Dermis lymphatic vessel endothelial cell (primary cell): ENCODE measurements around the gene MANEAL. TPM values are rescaled to one million over a fixed set of nuclear protein-coding genes. Genes with fewer than 3 reads are reported as not detected.

Experiments used
- total RNA-seq: library from RNA; depleted of rRNA; stranded (reverse); fragments of >200 nt; gene quantifications from 2 replicates; pipeline ENCODE4 v1.2.1, GENCODE V29; 2014

MANEAL gene, protein sequence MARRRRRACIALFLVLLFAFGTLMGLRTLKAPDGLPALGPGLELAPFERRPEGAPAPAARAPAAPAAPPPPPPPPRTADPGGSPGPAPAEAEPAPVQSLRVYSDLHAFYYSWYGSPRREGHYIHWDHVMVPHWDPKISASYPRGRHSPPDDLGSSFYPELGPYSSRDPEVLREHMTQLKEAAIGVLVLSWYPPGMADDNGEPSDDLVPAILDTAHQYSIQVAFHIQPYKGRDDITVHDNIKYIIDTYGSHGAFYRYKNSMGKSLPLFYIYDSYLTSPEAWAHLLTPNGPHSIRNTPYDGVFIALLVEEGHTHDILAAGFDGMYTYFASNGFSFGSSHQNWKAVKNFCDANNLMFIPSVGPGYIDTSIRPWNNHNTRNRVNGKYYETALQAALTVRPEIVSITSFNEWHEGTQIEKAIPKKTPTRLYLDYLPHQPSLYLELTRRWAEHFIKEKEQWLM
- total RNA-seq, result 0.54 and 0.69 TPM in 2 replicates

DNA sequence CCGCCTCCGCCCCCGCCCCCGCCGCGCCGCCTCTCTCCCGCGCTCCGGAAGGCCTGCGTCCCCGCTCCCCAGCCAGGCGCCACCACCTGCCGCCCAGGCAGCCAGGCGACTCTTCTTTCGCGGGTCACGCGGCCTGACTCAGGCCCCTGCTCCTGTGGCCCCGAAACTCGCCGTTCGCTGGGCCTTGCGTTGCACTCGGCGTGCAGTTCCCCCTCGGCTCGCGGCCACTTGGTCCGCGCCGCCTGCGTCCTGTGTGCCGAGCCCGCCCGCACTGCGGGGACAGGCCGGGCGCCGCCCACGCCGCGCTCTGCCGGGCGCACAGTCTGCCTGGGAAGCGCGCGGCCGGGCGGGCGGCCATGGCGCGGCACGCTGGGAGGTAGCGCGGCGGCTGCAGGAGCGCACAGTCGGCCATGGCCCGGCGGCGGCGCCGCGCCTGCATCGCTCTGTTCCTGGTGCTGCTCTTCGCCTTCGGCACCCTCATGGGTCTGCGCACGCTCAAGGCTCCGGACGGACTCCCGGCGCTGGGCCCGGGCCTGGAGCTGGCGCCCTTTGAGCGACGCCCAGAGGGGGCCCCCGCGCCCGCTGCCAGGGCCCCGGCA, at the start of gene MANEAL:
TSS of gene MANEAL (plus strand) at position 75 of the 599 bp plus-strand sequence. CDS start at position 411, 336 bp downstream.

DNA sequence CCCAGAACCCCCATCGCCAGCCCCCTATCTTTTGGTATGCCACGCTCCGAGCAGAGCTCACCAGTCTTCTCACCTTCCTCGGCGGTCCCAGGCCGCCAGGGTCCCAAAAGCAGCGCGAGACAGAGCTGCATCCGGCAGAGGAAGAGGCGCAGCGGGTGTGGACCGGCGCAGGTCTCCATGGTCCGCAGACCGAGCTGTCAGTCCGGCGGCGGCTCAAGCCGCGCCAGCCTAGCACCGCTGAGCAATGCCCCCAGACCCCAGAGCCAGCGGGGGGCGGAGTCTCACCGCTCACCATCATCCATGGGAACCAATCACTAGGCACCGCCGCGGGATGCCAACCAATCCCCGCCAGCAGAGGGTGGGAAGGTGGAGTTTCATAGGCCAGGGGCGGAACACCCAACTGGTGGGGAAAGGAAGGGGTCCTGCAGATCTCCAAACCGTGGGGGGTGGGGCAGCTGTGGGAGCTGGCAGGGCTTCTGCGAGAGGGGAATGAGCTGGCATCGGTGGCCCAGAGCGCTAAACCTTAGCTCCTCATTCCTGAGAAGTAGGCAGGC, 28.7 kb upstream of the MANEAL start, which contains the start of gene EPHA10:
TSS of gene EPHA10 (minus strand) at position 233 of the 554 bp plus-strand sequence. CDS start at position 179, 54 bp downstream.

DNA sequence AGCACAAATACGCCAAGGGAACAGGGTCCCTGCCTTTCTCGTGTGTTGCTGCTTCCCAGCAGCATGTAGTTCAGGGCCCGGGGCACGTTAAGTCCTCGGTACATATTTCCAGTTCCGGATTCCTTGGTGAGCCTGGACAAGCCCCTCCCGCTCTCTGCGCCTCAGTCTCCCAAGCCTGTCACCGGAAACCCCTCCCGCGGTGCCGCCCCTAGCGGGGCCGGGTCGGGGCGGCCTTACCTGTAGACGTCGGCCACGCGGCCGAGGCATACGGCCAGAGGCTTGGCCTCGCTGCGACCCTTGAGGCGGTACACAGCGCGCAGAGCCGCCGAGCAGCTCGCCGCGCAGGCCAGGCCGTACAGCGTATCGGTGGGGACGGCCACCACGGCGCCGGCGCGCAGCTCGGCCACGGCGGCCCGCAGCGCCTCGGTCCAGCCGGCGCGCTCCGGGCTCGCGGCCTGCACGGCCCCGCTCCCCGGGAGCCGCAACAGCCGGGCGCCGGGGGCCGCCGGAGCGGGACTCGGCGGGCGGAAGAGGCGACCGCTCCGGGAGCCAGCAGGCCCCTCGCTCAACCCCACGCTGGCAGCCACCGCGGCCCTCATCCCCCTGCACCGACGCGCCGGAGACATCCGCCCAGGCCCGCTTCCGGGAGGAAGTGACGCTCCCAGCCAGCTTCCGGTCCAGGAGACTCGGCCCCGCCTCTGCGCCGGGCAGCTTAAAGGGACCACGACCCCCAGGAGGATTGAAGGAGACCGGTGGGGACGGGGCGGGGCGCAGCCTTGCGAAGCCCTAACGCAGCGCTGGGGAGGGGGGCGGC, 14.1 kb downstream of the MANEAL start, which contains the start of the genes C1orf122 and YRDC:
TSS of gene C1orf122 (plus strand) at position 236 of the 814 bp plus-strand sequence. CDS start 615 bp downstream, outside the sequence.
TSS of gene YRDC (minus strand) at position 654 of the 814 bp plus-strand sequence. CDS start at position 626, 28 bp downstream.

Other genes with a start within 250 kb of the MANEAL start
- 13.8 and 15.3 TPM in 2 replicates for gene SNIP1, start 239.6 kb upstream of the MANEAL start, total RNA-seq
- 0.26 and 0.65 TPM in 2 replicates for gene DNALI1, start 236.9 kb upstream of the MANEAL start, total RNA-seq
- 45.3 and 58.6 TPM in 2 replicates for gene GNL2, start 197.9 kb upstream of the MANEAL start, total RNA-seq
- not detected in 2 replicates for gene RSPO1, start 159.0 kb upstream of the MANEAL start, total RNA-seq
- gene CDCA8, start 101.3 kb upstream of the MANEAL start, total RNA-seq, result 1.2 and 1.5 TPM in 2 replicates
- under 0.01 TPM in 2 replicates for gene EPHA10, start 28.7 kb upstream of the MANEAL start, total RNA-seq
- 8.8 and 15.6 TPM in 2 replicates for gene C1orf122, start 13.9 kb downstream of the MANEAL start, total RNA-seq
- gene YRDC, start 14.4 kb downstream of the MANEAL start, total RNA-seq, result 13.7 and 14.4 TPM in 2 replicates
- gene MTF1, start 65.7 kb downstream of the MANEAL start, total RNA-seq, result 1.5 and 2.3 TPM in 2 replicates
- 23.5 and 24.3 TPM in 2 replicates for gene INPP5B, start 153.2 kb downstream of the MANEAL start, total RNA-seq
- gene SF3A3, start 196.2 kb downstream of the MANEAL start, total RNA-seq, result 47.1 and 72.6 TPM in 2 replicates
- gene FHL3, start 211.7 kb downstream of the MANEAL start, total RNA-seq, result 6.6 and 11.4 TPM in 2 replicates
- 33.6 and 43.5 TPM in 2 replicates for gene UTP11, start 218.9 kb downstream of the MANEAL start, total RNA-seq